Adrenal gland (tissue), 12 donors: ENCODE data around the gene PDE9A. TPM values are rescaled to one million over a fixed set of nuclear protein-coding genes. Genes with fewer than 3 reads are reported as not detected.

Experiments used
- DNase-seq, 7 donors: peaks; one replicate each; pipeline ENCODE4 v3.0.0-alpha.2; 2019 to 2020
- H3K27ac ChIP-seq, 5 donors: fragments of 200-600 bp; sonication (generic) in 4 of 5; 1 replicate in 3 of 5; 2 replicates in 2 of 5; pipeline versions ENCODE4 v1.5.1 to v1.8.0; 2016 to 2020; ENCODE audit warnings: mild to moderate bottlenecking in 1 of 5
- H3K27me3 ChIP-seq: fragments of 200-600 bp; 2 replicates; pipeline ENCODE4 v1.8.0; 2021
- H3K36me3 ChIP-seq, 2 donors: fragments of 200-600 bp; replicated peaks in 1 of 2; 1 replicate in 1 of 2; 2 replicates in 1 of 2; pipeline versions ENCODE4 v1.5.1 to v1.8.0; 2018 to 2022
- H3K4me1 ChIP-seq, 2 donors: fragments of 200-600 bp; replicated peaks in 1 of 2; 1 replicate in 1 of 2; 2 replicates in 1 of 2; pipeline versions ENCODE4 v1.5.1 to v1.8.0; 2018 to 2021
- H3K4me3 ChIP-seq, 4 donors: fragments of 200-600 bp; sonication (generic) in 3 of 4; one replicate each; pipeline ENCODE4 v1.5.1; 2016 to 2018
- H3K9me3 ChIP-seq, 3 donors: fragments of 200-600 bp; sonication (generic) in 1 of 3; replicated peaks in 1 of 3; 1 replicate in 2 of 3; 2 replicates in 1 of 3; pipeline versions ENCODE4 v1.5.1 to v1.8.0; 2016 to 2021
- CTCF ChIP-seq, 6 experiments: fragments of 450-650 bp in 4 of 6; fragments of 200-600 bp in 2 of 6; sonication (generic) in 1 of 6; IDR thresholded peaks; 1 replicate in 5 of 6; 2 replicates in 1 of 6; pipeline versions ENCODE4 v1.5.1 to v1.8.0; 2016 to 2021; ENCODE audit warnings: antibody characterized with exemption in 6 of 6, mild to moderate bottlenecking in 2 of 6, moderate library complexity in 1 of 6
- POLR2A ChIP-seq, 2 donors: fragments of 450-650 bp; IDR thresholded peaks; one replicate each; pipeline ENCODE4 v1.6.1; 2017; ENCODE audit warnings: antibody characterized with exemption in 2 of 2, mild to moderate bottlenecking in 2 of 2, moderate library complexity in 1 of 2
- WGBS, 4 donors: extraction: QIAGEN DNeasy Blood & Tissue Kit in 2 of 4; methylation state at CpG; one replicate each; pipeline versions ENCODE4 v1.1.5 to v1.1.7; 2013 to 2017; 5-methylcytosine and 5-hydroxymethylcytosine counted together
- intact Hi-C, 2 donors: fragments of 100-400 bp; cut with DNase I; formaldehyde crosslinking; loops; one replicate each; pipeline versions ENCODE4 v1.14.1 to v1.15.0; 2022 to 2023
- polyA plus RNA-seq, 3 donors: library from polyadenylated mRNA; stranded (reverse); fragments of 200-250 nt in 2 of 3; fragments of 350-450 nt in 1 of 3; fragmentation: Illumina TruSeq in 1 of 3; extraction: RNeasy Lipid Tissue Mini Kit (QIAGEN cat#74804) in 1 of 3; gene quantifications; one replicate each; pipeline ENCODE4 v1.2.3, GENCODE V29; 2013 to 2014
- total RNA-seq, 9 donors: library from RNA; depleted of rRNA in 4 of 9; stranded (reverse); fragments of >200 nt in 4 of 9; fragments of 120-200 nt in 1 of 9; fragmentation: NEBNext Ultra II Directional in 1 of 9; extraction: Animal tissue kit (Norgen Biotek cat#: 25700) in 1 of 9; gene quantifications; one replicate each; pipeline versions ENCODE4 v1.1.0 to v1.2.4, GENCODE V29; 2013 to 2023
- donor health status: healthy with polysubstance abuse.
- donor health status: Bipolar disorder and iron deficiency.
- donor health status: DM: yes; HTN: yes; CAD: no.
- donor health status: DM: no; HTN: no; CAD: no.
- donor health status: DM: no; HTN: no; CAD: no.
- donor health status: DM: yes; HTN: yes; CAD: no.

PDE9A gene
- total and polyA plus RNA-seq, 12 donors, result 4.6 to 58.1 (median 19.5) TPM

- Histone ChIP-seq H3K4me3 (no peak overlapping the region), H3K27ac (no peak overlapping the region), H3K27me3 (no peaks in the 10 kb centered on the region), H3K36me3 (no peaks in the 10 kb centered on the region), H3K4me1 (peaks cover 9 to 13% of the 10 kb centered on the region in 2 donors), H3K9me3 (no peaks in the 10 kb centered on the region)
- no peak for TF ChIP-seq POLR2A (IDR thresholded peaks at IDR 0.05)
- TF ChIP-seq CTCF (IDR thresholded peaks at IDR 0.05), result no peak
- intact Hi-C loops, result no loop called here
- DNase-seq, result no peak
- 93 to 95% (median 95%) methylated on average over 15 to 28 of the region's 28 CpGs for WGBS, 4 donors
These were observed 4.4 kb downstream of the PDE9A start for GRCh38 chr21:42657676-42658319.

DNA sequence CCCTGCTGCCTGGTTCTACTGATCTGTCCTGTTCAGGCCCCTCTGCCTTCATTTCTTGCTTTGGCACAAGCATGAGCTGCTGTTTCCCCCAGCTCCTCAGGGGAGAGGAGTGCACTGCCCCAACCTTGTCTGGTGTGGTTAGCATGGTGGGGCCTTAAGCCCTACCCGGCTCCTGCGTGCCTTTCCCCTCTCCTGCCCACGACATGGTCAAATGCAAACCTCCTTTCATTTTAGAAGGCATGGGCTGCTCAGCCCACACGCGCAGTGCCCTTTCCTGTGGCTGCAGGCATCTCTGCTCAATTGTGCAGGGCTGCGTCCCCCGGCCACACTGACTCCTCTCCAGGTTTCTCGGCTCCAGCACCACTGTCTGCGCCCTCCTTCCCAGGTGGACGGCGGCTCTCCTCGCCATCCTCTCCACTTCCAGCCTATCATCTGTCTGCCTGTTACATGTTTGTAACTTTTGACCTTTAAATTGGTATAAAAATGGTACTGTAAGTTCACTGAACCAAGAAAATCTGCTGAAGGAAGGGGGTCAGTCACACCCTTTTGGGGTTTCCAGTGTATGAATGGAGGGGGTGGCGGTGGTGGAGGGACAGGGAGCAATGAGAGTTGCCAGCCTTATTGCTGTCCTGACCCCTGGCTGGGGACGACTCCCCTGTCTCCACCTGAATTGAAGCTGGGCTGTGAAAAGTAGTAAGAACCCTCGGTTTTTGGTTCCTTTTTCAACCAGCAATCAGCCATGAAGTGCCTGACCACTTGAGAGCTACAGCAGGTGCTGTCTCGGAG is 5.1 kb downstream of the PDE9A start:
- intact Hi-C loops, result no loop called here
- no peak overlapping the region for H3K27ac ChIP-seq
- no peak overlapping the region for H3K4me3 ChIP-seq
- WGBS, 4 donors, result 88 to 93% (median 90%) methylated on average over 16 of the region's 16 CpGs
- H3K9me3 ChIP-seq, result no peaks in the 10 kb centered on the region
- TF ChIP-seq CTCF (IDR thresholded peaks at IDR 0.05) (no peak), POLR2A (IDR thresholded peaks at IDR 0.05) (no peak)
- H3K27me3 ChIP-seq, result no peaks in the 10 kb centered on the region
- H3K36me3 ChIP-seq, result no peaks in the 10 kb centered on the region
- no peak for DNase-seq
- peaks cover 9 to 10% of the 10 kb centered on the region in 2 donors for H3K4me1 ChIP-seq

GRCh38 chr21:42659416-42660117 is 6.1 kb downstream of the PDE9A start:
- Histone ChIP-seq H3K4me3 (no peak overlapping the region), H3K27me3 (no peaks in the 10 kb centered on the region), H3K9me3 (no peaks in the 10 kb centered on the region), H3K36me3 (no peaks in the 10 kb centered on the region), H3K27ac (no peak overlapping the region), H3K4me1 (peaks cover 7 to 9% of the 10 kb centered on the region in 2 donors)
- no peak for TF ChIP-seq POLR2A (IDR thresholded peaks at IDR 0.05)
- no peak for TF ChIP-seq CTCF (IDR thresholded peaks at IDR 0.05)
- 85 to 87% (median 86%) methylated on average over 15 to 21 of the region's 21 CpGs for WGBS, 4 donors
- DNase-seq, result no peak
- intact Hi-C loops, result no loop called here

DNA sequence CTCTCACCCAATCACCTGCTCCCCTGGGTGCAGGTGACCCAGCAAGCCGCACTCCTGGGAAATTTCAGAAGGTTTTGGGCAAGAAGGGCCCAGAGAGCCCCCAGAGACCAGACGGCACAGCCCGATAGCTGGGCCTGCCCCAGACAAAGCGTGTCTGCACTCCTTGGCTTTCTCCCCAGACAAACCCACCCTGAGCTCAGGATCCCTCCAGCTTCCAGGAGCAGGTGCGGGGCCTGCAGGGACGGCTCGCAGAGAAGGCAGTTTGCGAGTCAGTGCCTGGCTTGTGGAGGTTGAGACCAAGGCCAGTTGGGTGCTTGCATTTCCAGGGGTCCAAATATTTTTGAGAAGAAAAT is 6.7 kb downstream of the PDE9A start:
- no peaks in the 10 kb centered on the region for H3K9me3 ChIP-seq
- TF ChIP-seq CTCF (IDR thresholded peaks at IDR 0.05) (no peak), POLR2A (IDR thresholded peaks at IDR 0.05) (no peak)
- no peaks in the 10 kb centered on the region for H3K27me3 ChIP-seq
- no peak overlapping the region for H3K4me3 ChIP-seq
- H3K4me1 ChIP-seq, result peaks cover 2 to 4% of the 10 kb centered on the region in 2 donors
- no peak overlapping the region for H3K27ac ChIP-seq
- 91 to 95% (median 93%) methylated on average over 6 to 8 of the region's 8 CpGs for WGBS, 4 donors
- intact Hi-C loops, result no loop called here
- DNase-seq, result no peak
- H3K36me3 ChIP-seq, result no peaks in the 10 kb centered on the region
